Measurements from ENCODE around the gene HDAC9.
A peak's percentile ranks its signal among the peaks of the same experiment; 100 is the strongest.

Gene HDAC9

GRCh38 chr7:18590241-18590640, 94.7 kb downstream of the HDAC9 start:
- H3K4me2 ChIP-seq (ENCODE audit: insufficient read depth, low read length), result no peak overlapping the region
- H2AFZ ChIP-seq (ENCODE audit: low read depth, low read length), result no peak overlapping the region
- TF ChIP-seq CTCF (IDR thresholded peaks at IDR 0.05; ENCODE audit: borderline replicate concordance, extremely low read depth, low read length, poor library complexity, severe bottlenecking) (no peak), EZH2 (IDR thresholded peaks at IDR 0.05; ENCODE audit: borderline replicate concordance, low read depth, low read length, severe bottlenecking) (no peak)
- no peaks in the 10 kb centered on the region for H3K79me2 ChIP-seq (ENCODE audit: insufficient read depth, low read length)
- ATAC-seq (ENCODE audit: insufficient read depth, low read depth) (no peak), DNase-seq (no peak)
- H3K4me1 ChIP-seq (ENCODE audit: insufficient read depth, low read length), result no peaks in the 10 kb centered on the region
- no peak overlapping the region for H3K9ac ChIP-seq (ENCODE audit: low read depth, low read length)
- no peak overlapping the region for H3K27ac ChIP-seq (ENCODE audit: low read length)
- H3K27me3 ChIP-seq (ENCODE audit: insufficient read depth, low read length, poor library complexity), result no peaks in the 10 kb centered on the region
- no peaks in the 10 kb centered on the region for H4K20me1 ChIP-seq (ENCODE audit: insufficient read depth, low read length)
- H3K4me3 ChIP-seq (ENCODE audit: low read depth in 1 of 2, low read length in 2 of 2), result no peak overlapping the region
- H3K36me3 ChIP-seq (ENCODE audit: insufficient read depth, low read length), result no peaks in the 10 kb centered on the region
- H3K9me3 ChIP-seq (ENCODE audit: insufficient read depth, low read length, severe bottlenecking), result no peaks in the 10 kb centered on the region

GRCh38 chr7:18590744-18591340, 95.3 kb downstream of the HDAC9 start:
- Histone ChIP-seq H3K9me3 (ENCODE audit: insufficient read depth, low read length, severe bottlenecking) (no peaks in the 10 kb centered on the region), H3K4me3 (ENCODE audit: low read depth in 1 of 2, low read length in 2 of 2) (no peak overlapping the region), H3K4me2 (ENCODE audit: insufficient read depth, low read length) (no peak overlapping the region), H3K79me2 (ENCODE audit: insufficient read depth, low read length) (no peaks in the 10 kb centered on the region), H3K9ac (ENCODE audit: low read depth, low read length) (no peak overlapping the region), H2AFZ (ENCODE audit: low read depth, low read length) (no peak overlapping the region), H3K27me3 (ENCODE audit: insufficient read depth, low read length, poor library complexity) (no peaks in the 10 kb centered on the region), H3K36me3 (ENCODE audit: insufficient read depth, low read length) (no peaks in the 10 kb centered on the region), H4K20me1 (ENCODE audit: insufficient read depth, low read length) (no peaks in the 10 kb centered on the region), H3K4me1 (ENCODE audit: insufficient read depth, low read length) (no peaks in the 10 kb centered on the region), H3K27ac (ENCODE audit: low read length) (no peak overlapping the region)
- TF ChIP-seq EZH2 (IDR thresholded peaks at IDR 0.05; ENCODE audit: borderline replicate concordance, low read depth, low read length, severe bottlenecking) (no peak), CTCF (IDR thresholded peaks at IDR 0.05; ENCODE audit: borderline replicate concordance, extremely low read depth, low read length, poor library complexity, severe bottlenecking) (peak; percentile 54)
- ATAC-seq (ENCODE audit: insufficient read depth, low read depth), result peak; percentile 52; the same call in 1 of the 3 replicates
- no peak for DNase-seq

- TF ChIP-seq CTCF (IDR thresholded peaks at IDR 0.05; ENCODE audit: borderline replicate concordance, extremely low read depth, low read length, poor library complexity, severe bottlenecking) (no peak), EZH2 (IDR thresholded peaks at IDR 0.05; ENCODE audit: borderline replicate concordance, low read depth, low read length, severe bottlenecking) (no peak)
- Histone ChIP-seq H3K9me3 (ENCODE audit: insufficient read depth, low read length, severe bottlenecking) (no peaks in the 10 kb centered on the region), H3K36me3 (ENCODE audit: insufficient read depth, low read length) (no peaks in the 10 kb centered on the region), H3K4me3 (ENCODE audit: low read depth in 1 of 2, low read length in 2 of 2) (no peak overlapping the region), H2AFZ (ENCODE audit: low read depth, low read length) (no peak overlapping the region), H4K20me1 (ENCODE audit: insufficient read depth, low read length) (no peaks in the 10 kb centered on the region), H3K27ac (ENCODE audit: low read length) (no peak overlapping the region), H3K79me2 (ENCODE audit: insufficient read depth, low read length) (no peaks in the 10 kb centered on the region), H3K27me3 (ENCODE audit: insufficient read depth, low read length, poor library complexity) (no peaks in the 10 kb centered on the region), H3K9ac (ENCODE audit: low read depth, low read length) (no peak overlapping the region), H3K4me1 (ENCODE audit: insufficient read depth, low read length) (no peaks in the 10 kb centered on the region), H3K4me2 (ENCODE audit: insufficient read depth, low read length) (no peak overlapping the region)
- ATAC-seq (ENCODE audit: insufficient read depth, low read depth) (no peak), DNase-seq (no peak)
These were observed 98.2 kb downstream of the HDAC9 start for GRCh38 chr7:18593602-18594279.

Measured in DND-41 (cell line).